ENCODE measurements around the gene TBC1D24.
"Not testable (repeated sequence)": the region's sequence is repeated elsewhere in the genome, so short reads cannot be mapped to it uniquely, and the experiment has no call there.

TBC1D24 gene

GRCh38 chr16:2441143-2441804 is 33.7 kb upstream of the TBC1D24 start:
- H4K91ac ChIP-seq (ENCODE audit: low read depth, low read length, poor library complexity); H2BK120ac ChIP-seq (ENCODE audit: low read depth, low read length); H3K4me3 ChIP-seq (ENCODE audit: low read length in 2 of 2); H3K27ac ChIP-seq (replicated peaks; ENCODE audit: low read length); H3K9ac ChIP-seq (ENCODE audit: low read depth, low read length, poor library complexity); H2AK5ac ChIP-seq (ENCODE audit: low read depth, low read length); H3K27me3 ChIP-seq (ENCODE audit: control insufficient read depth in 3 of 3, insufficient read depth in 3 of 3, low read depth in 1 of 3, low read length in 3 of 3); H3K4ac ChIP-seq (ENCODE audit: low read length); H3K18ac ChIP-seq (ENCODE audit: low read length); H3K23ac ChIP-seq (ENCODE audit: low read depth, low read length, poor library complexity); H3K9me3 ChIP-seq (replicated peaks in 1 of 2; ENCODE audit: control insufficient read depth in 2 of 2, insufficient read depth in 1 of 2, low read depth in 1 of 2, low read length in 2 of 2); H2BK5ac ChIP-seq (ENCODE audit: low read length); H3K14ac ChIP-seq (ENCODE audit: low read length); H2BK12ac ChIP-seq (ENCODE audit: low read length); H4K8ac ChIP-seq (ENCODE audit: low read depth, low read length); H3K79me1 ChIP-seq (ENCODE audit: low read depth, low read length); DNase-seq (ENCODE audit: low spot score); H2AFZ ChIP-seq (ENCODE audit: low read length); H3K4me1 ChIP-seq (ENCODE audit: control insufficient read depth in 2 of 2, insufficient read depth in 1 of 2, low read depth in 1 of 2, low read length in 2 of 2); H2BK15ac ChIP-seq (ENCODE audit: low read length); H3K4me2 ChIP-seq (ENCODE audit: insufficient read depth, low read length, poor library complexity, severe bottlenecking): not testable (repeated sequence)
- no CpG with 5 or more reads among the region's 15 CpGs for WGBS, 2 donors (ENCODE audit: extremely low coverage in 2 of 2, insufficient read length in 2 of 2, insufficient replicate concordance in 1 of 2)
- H3K36me3 ChIP-seq (replicated peaks in 1 of 2; ENCODE audit: control insufficient read depth in 2 of 2, insufficient read depth in 2 of 2, low read length in 2 of 2), result peaks cover 55 to 79% of the 10 kb centered on the region in 2 donors

GRCh38 chr16:2443555-2443954 is 31.4 kb upstream of the TBC1D24 start:
- Histone ChIP-seq H3K79me1 (ENCODE audit: low read depth, low read length) (peaks cover 7% of the 10 kb centered on the region), H3K27me3 (ENCODE audit: control insufficient read depth in 3 of 3, insufficient read depth in 3 of 3, low read depth in 1 of 3, low read length in 3 of 3) (no peaks in the 10 kb centered on the region), H3K27ac (replicated peaks; ENCODE audit: low read length) (no peak overlapping the region), H3K4ac (ENCODE audit: low read length) (no peak overlapping the region), H3K23ac (ENCODE audit: low read depth, low read length, poor library complexity) (no peak overlapping the region), H2AFZ (ENCODE audit: low read length) (no peak overlapping the region), H3K4me1 (ENCODE audit: control insufficient read depth in 2 of 2, insufficient read depth in 1 of 2, low read depth in 1 of 2, low read length in 2 of 2) (no peaks in the 10 kb centered on the region), H3K4me2 (ENCODE audit: insufficient read depth, low read length, poor library complexity, severe bottlenecking) (no peak overlapping the region), H2BK12ac (ENCODE audit: low read length) (no peak overlapping the region), H2BK5ac (ENCODE audit: low read length) (no peak overlapping the region), H2BK120ac (ENCODE audit: low read depth, low read length) (no peak overlapping the region), H4K8ac (ENCODE audit: low read depth, low read length) (no peak overlapping the region), H3K9me3 (replicated peaks in 1 of 2; ENCODE audit: control insufficient read depth in 2 of 2, insufficient read depth in 1 of 2, low read depth in 1 of 2, low read length in 2 of 2) (no peaks in the 10 kb centered on the region), H3K9ac (ENCODE audit: low read depth, low read length, poor library complexity) (no peak overlapping the region), H2BK15ac (ENCODE audit: low read length) (no peak overlapping the region), H3K18ac (ENCODE audit: low read length) (no peak overlapping the region), H2AK5ac (ENCODE audit: low read depth, low read length) (no peak overlapping the region), H3K4me3 (ENCODE audit: low read length in 2 of 2) (no peak overlapping the region), H3K14ac (ENCODE audit: low read length) (no peak overlapping the region), H3K36me3 (replicated peaks in 1 of 2; ENCODE audit: control insufficient read depth in 2 of 2, insufficient read depth in 2 of 2, low read length in 2 of 2) (peaks cover 51 to 77% of the 10 kb centered on the region in 2 donors), H4K91ac (ENCODE audit: low read depth, low read length, poor library complexity) (no peak overlapping the region)
- DNase-seq (ENCODE audit: low spot score), result no peak
- WGBS, 2 donors (ENCODE audit: extremely low coverage in 2 of 2, insufficient read length in 2 of 2, insufficient replicate concordance in 1 of 2), result no CpG with 5 or more reads among the region's 9 CpGs

GRCh38 chr16:2447920-2448583 is 26.9 kb upstream of the TBC1D24 start:
- H3K23ac ChIP-seq (ENCODE audit: low read depth, low read length, poor library complexity), result peak overlapping the region; percentile 16
- no peak overlapping the region for H3K4ac ChIP-seq (ENCODE audit: low read length)
- H2BK12ac ChIP-seq (ENCODE audit: low read length), result no peak overlapping the region
- H3K4me3 ChIP-seq (ENCODE audit: low read length in 2 of 2), result no peak overlapping the region
- no peaks in the 10 kb centered on the region for H3K9me3 ChIP-seq (replicated peaks in 1 of 2; ENCODE audit: control insufficient read depth in 2 of 2, insufficient read depth in 1 of 2, low read depth in 1 of 2, low read length in 2 of 2)
- H2BK5ac ChIP-seq (ENCODE audit: low read length), result no peak overlapping the region
- H2BK120ac ChIP-seq (ENCODE audit: low read depth, low read length), result no peak overlapping the region
- H4K91ac ChIP-seq (ENCODE audit: low read depth, low read length, poor library complexity), result no peak overlapping the region
- no peak overlapping the region for H4K8ac ChIP-seq (ENCODE audit: low read depth, low read length)
- no CpG with 5 or more reads among the region's 11 CpGs for WGBS, 2 donors (ENCODE audit: extremely low coverage in 2 of 2, insufficient read length in 2 of 2, insufficient replicate concordance in 1 of 2)
- H3K14ac ChIP-seq (ENCODE audit: low read length), result no peak overlapping the region
- H2BK15ac ChIP-seq (ENCODE audit: low read length), result no peak overlapping the region
- H3K27me3 ChIP-seq (ENCODE audit: control insufficient read depth in 3 of 3, insufficient read depth in 3 of 3, low read depth in 1 of 3, low read length in 3 of 3), result no peaks in the 10 kb centered on the region
- H2AK5ac ChIP-seq (ENCODE audit: low read depth, low read length), result no peak overlapping the region
- no peak overlapping the region for H3K9ac ChIP-seq (ENCODE audit: low read depth, low read length, poor library complexity)
- H3K4me1 ChIP-seq (ENCODE audit: control insufficient read depth in 2 of 2, insufficient read depth in 1 of 2, low read depth in 1 of 2, low read length in 2 of 2), result no peaks in the 10 kb centered on the region
- no peak for DNase-seq (ENCODE audit: low spot score)
- H2AFZ ChIP-seq (ENCODE audit: low read length), result no peak overlapping the region
- peaks cover 11% of the 10 kb centered on the region for H3K79me1 ChIP-seq (ENCODE audit: low read depth, low read length)
- no peak overlapping the region for H3K4me2 ChIP-seq (ENCODE audit: insufficient read depth, low read length, poor library complexity, severe bottlenecking)
- no peak overlapping the region for H3K18ac ChIP-seq (ENCODE audit: low read length)
- peaks cover 69 to 90% of the 10 kb centered on the region in 2 donors for H3K36me3 ChIP-seq (replicated peaks in 1 of 2; ENCODE audit: control insufficient read depth in 2 of 2, insufficient read depth in 2 of 2, low read length in 2 of 2)
- no peak overlapping the region for H3K27ac ChIP-seq (replicated peaks; ENCODE audit: low read length)

GRCh38 chr16:2449118-2449517 is 25.8 kb upstream of the TBC1D24 start:
- H3K18ac ChIP-seq (ENCODE audit: low read length), result no peak overlapping the region
- H3K4me3 ChIP-seq (ENCODE audit: low read length in 2 of 2), result no peak overlapping the region
- no peak overlapping the region for H3K27ac ChIP-seq (replicated peaks; ENCODE audit: low read length)
- peaks cover 73 to 94% of the 10 kb centered on the region in 2 donors for H3K36me3 ChIP-seq (replicated peaks in 1 of 2; ENCODE audit: control insufficient read depth in 2 of 2, insufficient read depth in 2 of 2, low read length in 2 of 2)
- H4K8ac ChIP-seq (ENCODE audit: low read depth, low read length), result no peak overlapping the region
- peak overlapping the region; percentile 38 for H3K14ac ChIP-seq (ENCODE audit: low read length)
- H2BK120ac ChIP-seq (ENCODE audit: low read depth, low read length), result no peak overlapping the region
- H2BK15ac ChIP-seq (ENCODE audit: low read length), result no peak overlapping the region
- H3K4me2 ChIP-seq (ENCODE audit: insufficient read depth, low read length, poor library complexity, severe bottlenecking), result no peak overlapping the region
- H2BK5ac ChIP-seq (ENCODE audit: low read length), result no peak overlapping the region
- no CpG with 5 or more reads among the region's 25 CpGs for WGBS, 2 donors (ENCODE audit: extremely low coverage in 2 of 2, insufficient read length in 2 of 2, insufficient replicate concordance in 1 of 2)
- H3K23ac ChIP-seq (ENCODE audit: low read depth, low read length, poor library complexity), result peak overlapping the region; percentile 80
- no peak overlapping the region for H3K9ac ChIP-seq (ENCODE audit: low read depth, low read length, poor library complexity)
- H2AK5ac ChIP-seq (ENCODE audit: low read depth, low read length), result no peak overlapping the region
- no peak overlapping the region for H4K91ac ChIP-seq (ENCODE audit: low read depth, low read length, poor library complexity)
- no peaks in the 10 kb centered on the region for H3K27me3 ChIP-seq (ENCODE audit: control insufficient read depth in 3 of 3, insufficient read depth in 3 of 3, low read depth in 1 of 3, low read length in 3 of 3)
- H3K9me3 ChIP-seq (replicated peaks in 1 of 2; ENCODE audit: control insufficient read depth in 2 of 2, insufficient read depth in 1 of 2, low read depth in 1 of 2, low read length in 2 of 2), result no peaks in the 10 kb centered on the region
- H3K4ac ChIP-seq (ENCODE audit: low read length), result no peak overlapping the region
- peaks cover 11% of the 10 kb centered on the region for H3K79me1 ChIP-seq (ENCODE audit: low read depth, low read length)
- no peaks in the 10 kb centered on the region for H3K4me1 ChIP-seq (ENCODE audit: control insufficient read depth in 2 of 2, insufficient read depth in 1 of 2, low read depth in 1 of 2, low read length in 2 of 2)
- no peak overlapping the region for H2AFZ ChIP-seq (ENCODE audit: low read length)
- no peak overlapping the region for H2BK12ac ChIP-seq (ENCODE audit: low read length)
- DNase-seq (ENCODE audit: low spot score), result no peak
